Measurements from ENCODE around the gene SLC39A9.
A peak's percentile ranks its signal among the peaks of the same experiment; 100 is the strongest.
"Not testable (repeated sequence)": the region's sequence is repeated elsewhere in the genome, so short reads cannot be mapped to it uniquely, and the experiment has no call there.

Gene SLC39A9

DNA sequence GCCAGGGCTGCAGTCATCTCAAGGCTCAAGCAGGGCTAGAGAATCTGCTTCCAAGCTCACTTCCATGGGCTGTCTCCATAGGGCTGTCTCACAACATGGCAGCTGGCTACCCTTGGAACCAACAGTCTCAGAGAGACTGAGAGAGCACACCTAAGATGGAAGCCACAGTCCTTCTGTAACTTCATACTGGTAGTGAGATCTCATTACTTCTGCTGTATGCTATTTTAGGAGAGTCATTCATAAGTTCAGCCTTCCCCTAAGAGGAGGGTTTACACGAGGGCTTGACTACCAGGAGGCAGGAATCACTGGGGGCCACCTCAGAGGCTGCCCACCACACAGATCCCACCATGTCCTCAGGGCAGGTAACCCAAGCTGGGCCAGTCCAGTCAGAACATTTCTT is 30.1 kb upstream of the SLC39A9 start:
- no peak for DNase-seq (ENCODE audit: low spot score)
- FAIRE-seq, result no peak

DNA sequence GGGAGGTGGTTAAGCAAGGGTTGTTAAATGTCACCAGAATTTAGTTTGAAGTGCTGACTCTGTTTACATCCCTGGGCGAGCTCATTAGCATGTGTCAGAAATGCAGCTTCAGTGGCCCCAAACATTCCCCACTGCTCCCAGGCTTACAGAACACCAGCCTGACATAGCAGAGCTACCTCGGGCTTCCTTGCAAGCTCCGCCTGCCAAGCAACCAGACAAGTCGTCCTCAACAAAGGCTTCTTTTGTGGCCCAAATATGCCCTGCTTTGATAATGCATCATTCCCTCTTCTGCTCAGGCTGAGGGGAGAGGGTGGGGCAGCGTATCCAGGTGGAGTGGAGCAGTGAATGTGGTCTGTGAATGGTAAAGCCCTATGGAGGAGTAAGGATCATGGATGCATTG is 28.4 kb upstream of the SLC39A9 start:
- DNase-seq (ENCODE audit: low spot score) (no peak), FAIRE-seq (no peak)

DNA sequence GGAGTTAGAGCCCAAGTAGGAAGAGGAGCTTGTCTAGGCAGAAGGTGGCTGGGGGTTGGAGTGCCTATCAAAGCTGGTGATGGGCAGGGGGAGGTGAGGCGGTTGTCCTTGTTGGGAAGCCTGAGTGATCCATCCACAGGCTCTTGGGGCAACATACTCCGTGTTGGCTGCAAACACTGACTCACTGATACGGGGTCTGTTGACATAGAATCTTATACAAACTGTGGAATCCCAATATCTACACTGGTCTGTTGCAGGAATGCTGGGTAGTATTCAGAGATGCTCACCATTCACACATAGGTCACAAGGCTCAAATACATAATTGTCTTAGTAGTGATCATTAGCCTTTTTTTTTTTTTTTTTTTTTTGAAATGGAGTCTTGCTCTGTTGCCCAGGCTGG is 26.3 kb upstream of the SLC39A9 start:
- DNase-seq (ENCODE audit: low spot score) (no peak), FAIRE-seq (no peak)

DNA sequence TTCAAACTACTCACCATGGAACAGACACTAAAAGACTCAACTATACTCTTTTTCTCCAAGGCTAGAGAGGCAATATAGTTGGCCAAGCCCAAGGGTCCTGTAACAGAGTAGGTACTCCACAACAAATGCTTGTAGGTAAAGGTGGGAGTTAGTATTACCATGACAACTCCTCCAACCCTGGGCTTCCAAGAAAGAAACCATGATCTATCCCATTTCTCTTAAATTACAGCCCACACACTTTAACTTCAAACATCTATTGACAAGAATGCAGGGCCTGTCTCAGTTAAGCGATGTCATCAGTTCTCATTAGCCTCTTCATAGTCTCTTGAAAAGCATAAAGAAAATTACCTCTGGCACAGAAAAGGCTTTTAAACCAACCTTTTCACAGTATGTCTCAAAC is 25.4 kb upstream of the SLC39A9 start:
- no peak for FAIRE-seq
- no peak for DNase-seq (ENCODE audit: low spot score)

DNA sequence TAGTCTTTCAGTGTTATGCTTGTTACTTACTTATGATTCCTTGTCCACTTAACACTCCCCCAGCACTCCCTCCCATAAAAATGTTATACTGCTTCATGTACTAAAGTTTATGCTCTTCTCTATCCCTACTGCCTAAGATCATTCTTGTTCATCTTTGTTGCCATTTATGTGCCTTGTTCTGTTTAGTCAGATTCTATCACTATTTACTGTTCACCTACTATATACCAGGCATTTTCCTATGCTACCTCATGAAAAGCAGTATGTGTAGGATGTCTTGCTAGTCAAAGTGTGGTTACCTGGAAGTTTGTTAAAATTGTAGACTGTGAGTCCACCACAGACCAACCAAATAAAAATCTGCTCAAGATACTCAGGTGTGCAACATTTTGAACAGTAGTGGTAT is 24.3 kb upstream of the SLC39A9 start:
- DNase-seq (ENCODE audit: low spot score) (no peak), FAIRE-seq (no peak)

DNA sequence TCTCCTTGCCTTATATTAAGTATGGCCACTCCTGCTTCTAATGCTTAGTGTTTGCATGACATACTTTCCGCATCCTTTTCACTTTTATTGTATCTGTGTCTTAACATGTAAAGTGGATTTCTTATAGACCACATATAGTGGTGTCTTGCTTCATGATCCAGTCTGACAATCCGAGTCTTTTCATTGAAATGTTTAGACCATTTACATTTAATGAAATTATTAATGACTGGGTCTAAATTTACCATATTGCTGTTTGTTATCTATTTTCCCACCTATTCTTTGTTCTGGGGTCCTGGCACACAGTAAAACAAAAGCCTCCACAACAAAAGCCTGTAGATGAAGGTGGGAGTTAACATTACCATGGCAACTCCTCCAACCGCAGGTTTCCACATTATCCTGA is 23.3 kb upstream of the SLC39A9 start:
- DNase-seq (ENCODE audit: low spot score) (no peak), FAIRE-seq (no peak)

DNA sequence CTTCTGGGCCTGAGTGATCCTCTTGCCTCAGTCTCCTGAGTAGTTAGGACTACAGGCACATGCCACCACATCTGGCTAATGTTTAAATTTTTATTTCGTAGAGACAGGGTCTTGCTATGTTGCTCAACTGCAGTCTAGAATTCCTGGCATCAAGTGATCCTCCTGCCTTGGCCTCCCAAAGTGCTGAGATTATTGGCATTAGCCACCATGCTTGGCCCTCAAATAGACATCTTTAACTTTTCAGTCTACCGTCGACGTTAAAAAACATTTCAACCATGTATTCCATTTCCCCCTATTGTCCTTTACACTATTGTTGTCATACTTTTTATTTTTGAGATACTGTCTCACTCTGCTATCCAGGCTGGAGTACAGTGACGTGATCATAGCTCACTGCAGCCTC is 22.8 kb upstream of the SLC39A9 start:
- FAIRE-seq, result no peak
- DNase-seq (ENCODE audit: low spot score), result no peak

DNA sequence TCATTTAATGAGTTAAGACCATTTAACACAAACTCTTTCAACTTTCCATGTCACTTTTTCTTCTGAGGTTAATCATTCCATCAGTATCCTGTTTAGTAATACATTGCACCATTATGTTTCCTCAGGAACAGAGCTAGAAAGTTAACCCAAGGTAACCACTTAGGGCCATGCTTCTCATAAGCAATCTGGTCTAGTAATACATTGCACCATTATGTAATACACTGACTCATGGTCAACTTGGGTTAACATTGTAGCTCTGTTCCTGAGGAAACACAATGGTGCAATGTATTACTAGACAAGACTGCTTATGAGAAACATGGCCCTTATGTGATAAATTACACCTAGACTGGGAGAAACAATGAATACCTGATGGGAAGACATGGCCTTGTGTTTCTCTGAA is 22.1 kb upstream of the SLC39A9 start:
- peak; percentile 23 for DNase-seq (ENCODE audit: low spot score)
- no peak for FAIRE-seq

DNA sequence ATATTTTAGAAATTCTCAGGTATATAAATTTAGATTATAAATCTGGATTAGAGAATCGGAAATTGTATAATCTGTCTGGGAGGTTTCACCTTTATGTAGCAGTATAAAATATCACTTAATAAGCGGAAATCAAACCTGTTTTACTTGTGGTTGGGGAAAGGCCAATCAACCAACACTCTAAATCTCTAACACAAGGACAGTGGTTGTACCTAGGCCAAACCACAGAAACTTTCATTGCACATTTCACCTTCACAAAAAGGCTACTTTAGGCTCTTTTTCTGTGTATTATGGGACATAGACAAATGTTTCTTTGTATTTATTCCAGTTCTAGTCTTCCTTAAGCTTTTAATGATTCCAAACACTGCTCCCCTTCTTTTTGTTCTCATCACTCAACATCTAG is 20.2 kb upstream of the SLC39A9 start:
- DNase-seq (ENCODE audit: low spot score), result no peak
- no peak for FAIRE-seq

DNA sequence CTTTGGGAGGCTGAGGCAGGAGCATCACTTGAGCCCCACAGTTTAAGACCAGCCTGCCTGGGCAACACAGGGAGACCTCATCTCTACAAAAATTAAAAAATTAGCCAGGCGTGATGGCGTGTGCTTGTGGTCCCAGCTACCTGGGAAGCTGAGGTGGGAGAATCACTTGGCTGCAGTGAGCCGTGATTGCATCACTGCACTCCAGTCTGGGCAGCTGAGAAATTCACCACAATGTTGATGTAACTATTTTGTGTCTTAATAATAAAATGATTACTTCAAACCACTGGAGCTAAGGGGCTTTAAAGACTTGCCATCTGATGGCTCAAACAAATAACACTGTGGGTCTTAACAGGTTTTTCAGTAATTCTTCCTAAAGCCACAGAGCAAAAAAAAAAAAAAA is 11.2 kb upstream of the SLC39A9 start:
- FAIRE-seq, result no peak

DNA sequence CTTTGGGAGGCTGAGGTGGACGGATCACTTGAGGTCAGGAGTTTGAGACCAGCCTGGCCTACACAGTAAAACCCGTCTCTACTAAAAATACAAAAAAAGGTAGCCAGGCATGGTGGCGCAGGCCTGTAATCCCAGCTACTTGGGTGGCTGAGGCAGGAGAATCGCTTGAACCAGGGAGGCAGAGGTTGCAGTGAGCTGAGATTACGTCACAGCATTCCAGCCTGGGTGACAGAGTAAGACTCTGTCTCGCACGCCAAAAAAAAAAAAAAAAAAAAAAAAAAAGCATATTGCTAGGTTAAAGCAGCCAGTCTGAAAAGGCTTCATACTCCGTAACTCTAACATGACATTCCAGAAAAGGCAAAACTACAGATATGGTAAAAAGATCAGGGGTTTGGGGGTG is 7.1 kb upstream of the SLC39A9 start:
- not testable (repeated sequence) for FAIRE-seq; DNase-seq (ENCODE audit: low spot score)

More for the DNA sequence above, 11.2 kb upstream of the SLC39A9 start:
- DNase-seq (ENCODE audit: low spot score), result no peak

DNA sequence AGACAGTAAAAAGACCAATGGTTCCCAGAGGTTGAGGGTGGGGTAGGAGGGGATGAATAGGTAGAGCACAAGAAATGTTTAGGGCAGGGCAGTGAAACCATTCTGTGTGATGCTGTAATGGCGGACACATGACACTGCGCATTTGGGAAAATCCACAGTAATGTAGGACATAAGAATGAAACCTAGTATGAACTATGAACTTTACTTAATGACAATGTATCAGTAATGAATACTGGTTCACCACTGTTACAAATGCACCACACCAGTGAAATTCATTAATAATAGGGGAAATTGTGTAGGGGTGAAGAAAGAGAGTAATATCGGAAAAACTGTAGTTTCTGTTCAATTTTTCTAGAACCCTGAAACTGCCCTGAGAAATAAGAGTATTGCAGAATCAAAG is 6.0 kb upstream of the SLC39A9 start:
- FAIRE-seq (no peak), DNase-seq (ENCODE audit: low spot score) (no peak)

DNA sequence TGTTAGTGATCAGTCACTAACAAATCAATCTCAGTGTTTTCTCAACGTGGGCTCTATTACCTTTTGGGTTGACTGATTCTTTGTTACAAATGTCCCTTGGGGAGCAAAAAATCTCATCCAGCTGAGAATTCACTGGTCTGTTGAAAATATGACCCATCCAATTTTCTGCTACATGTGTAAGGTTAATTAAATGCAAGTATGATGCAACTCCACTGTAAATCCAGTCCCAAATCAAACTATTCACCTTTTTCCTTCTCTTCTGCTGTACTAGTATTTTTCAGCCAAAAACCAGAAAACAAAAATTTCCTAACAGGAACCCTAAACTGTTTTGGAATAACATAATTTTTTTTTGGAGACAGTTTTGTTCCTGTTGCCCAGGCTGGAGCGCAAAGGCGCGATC is 2.6 kb upstream of the SLC39A9 start:
- FAIRE-seq, result no peak

DNA sequence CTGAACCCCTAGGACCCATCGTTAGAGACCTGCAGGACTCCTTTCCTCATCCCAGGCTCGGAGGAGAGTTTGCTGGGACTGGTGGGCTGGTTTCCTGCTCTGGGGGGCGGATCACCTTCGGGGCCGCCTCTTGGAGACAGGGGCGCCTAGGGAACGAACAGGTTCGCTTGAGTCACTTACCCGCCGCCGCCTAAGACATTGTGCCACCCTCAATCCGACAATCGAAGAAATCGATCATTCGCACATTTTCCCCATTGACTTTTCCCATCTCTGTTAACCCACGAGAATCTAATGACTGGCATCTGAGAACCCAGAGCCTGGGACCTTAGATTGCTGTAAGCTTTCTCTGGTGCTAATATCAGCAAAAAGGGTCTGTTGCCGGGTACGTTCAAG is 322 bp downstream of the SLC39A9 start:
- DNase-seq (ENCODE audit: low spot score), result no peak
- FAIRE-seq, result no peak

More for the DNA sequence above, 2.6 kb upstream of the SLC39A9 start:
- DNase-seq (ENCODE audit: low spot score), result no peak

DNA sequence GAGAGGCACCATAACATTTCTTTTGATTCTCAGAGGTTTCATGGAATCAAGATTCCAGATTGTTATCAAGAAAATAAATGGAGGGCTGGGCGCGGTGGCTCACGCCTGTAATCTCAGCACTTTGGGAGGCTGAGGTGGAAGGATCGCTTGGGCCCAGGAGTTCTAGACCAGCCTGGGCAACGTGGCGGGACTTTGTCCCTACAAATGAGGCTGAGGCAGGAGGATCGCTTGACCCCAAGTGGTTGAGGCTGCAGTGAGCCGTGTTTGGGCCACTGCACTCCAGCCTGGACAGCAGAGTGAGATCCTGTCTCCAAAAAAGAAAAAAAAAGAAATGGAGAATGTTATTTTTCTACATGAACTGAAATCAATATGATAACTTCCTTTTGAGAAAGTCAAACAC is 1.3 kb downstream of the SLC39A9 start:
- no peak for DNase-seq (ENCODE audit: low spot score)
- FAIRE-seq, result no peak

DNA sequence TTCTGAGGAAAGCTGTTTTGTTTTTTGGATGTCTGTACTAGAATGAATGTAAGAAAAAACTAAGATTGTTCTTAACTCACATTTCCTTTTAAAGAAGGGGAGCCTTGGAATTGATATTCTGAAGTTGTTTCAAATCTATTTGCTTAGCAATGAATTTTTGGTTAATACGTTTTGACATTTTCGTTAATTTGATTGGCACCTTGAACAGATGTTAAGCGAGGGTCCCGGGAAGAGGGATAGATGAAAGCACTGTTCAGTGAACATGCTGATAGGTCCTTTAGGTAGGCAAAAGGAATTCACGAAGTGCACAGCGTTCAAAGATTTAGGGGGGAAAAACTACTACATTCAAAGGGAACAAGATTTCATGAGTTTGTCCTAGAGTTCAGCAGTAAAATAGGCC is 1.7 kb downstream of the SLC39A9 start:
- no peak for FAIRE-seq

DNA sequence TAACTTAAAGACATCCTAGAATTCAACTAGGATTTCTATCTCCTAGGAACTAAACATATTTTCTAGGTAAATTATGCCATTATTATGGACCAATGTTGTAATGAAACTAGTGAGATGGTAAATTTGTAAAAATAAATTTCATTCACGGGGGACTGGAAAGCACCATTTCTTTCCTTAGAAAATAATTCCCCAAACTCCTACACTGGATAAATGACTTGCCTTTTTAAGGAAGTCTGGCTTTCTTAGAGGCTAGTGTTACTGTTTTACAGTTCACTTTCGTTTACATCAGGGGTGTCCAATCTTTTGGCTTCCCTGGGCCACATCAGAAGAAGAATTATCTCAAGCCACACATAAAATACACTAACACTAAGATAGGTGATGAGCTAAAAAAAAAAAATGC is 3.3 kb downstream of the SLC39A9 start:
- DNase-seq (ENCODE audit: low spot score) (no peak), FAIRE-seq (no peak)

More for the DNA sequence above, 1.7 kb downstream of the SLC39A9 start:
- no peak for DNase-seq (ENCODE audit: low spot score)

DNA sequence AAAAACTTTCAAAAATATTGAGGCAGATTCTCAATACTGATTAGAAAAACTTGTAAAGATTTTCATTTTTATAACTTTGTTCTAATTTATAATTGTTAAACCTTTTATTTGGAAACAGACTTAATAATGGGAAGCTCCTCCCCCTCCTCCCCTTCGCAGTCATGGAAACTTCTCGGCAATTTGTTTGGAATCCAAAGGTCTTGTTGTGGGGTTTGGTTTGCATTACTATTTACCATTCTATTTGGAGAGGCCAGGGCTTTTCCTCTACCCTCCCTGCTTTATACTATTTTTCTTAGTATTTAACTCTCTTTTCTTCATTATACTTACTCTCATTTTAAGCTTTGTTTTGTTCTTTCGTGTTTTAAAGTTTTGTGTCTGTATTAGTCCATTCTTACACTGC is 6.0 kb downstream of the SLC39A9 start:
- DNase-seq (ENCODE audit: low spot score) (no peak), FAIRE-seq (no peak)

DNA sequence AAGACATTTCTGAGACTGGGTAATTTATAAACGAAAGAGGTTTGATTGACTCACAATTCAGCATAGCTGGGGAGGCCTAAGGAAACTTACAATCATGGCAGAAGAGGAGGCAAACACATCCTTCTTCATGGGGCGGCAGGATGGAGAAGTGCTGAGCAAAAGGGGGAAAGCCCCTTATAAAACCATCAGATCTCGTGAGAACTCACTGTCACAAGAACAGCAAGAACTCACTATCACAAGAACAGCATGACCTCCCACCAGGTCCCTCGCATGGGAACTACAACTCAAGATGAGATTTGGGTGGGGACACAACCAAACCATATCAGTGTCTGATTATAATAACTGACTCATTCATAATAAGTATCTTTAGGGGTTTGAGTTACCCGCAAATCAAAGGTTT is 6.4 kb downstream of the SLC39A9 start:
- DNase-seq (ENCODE audit: low spot score), result no peak
- no peak for FAIRE-seq

DNA sequence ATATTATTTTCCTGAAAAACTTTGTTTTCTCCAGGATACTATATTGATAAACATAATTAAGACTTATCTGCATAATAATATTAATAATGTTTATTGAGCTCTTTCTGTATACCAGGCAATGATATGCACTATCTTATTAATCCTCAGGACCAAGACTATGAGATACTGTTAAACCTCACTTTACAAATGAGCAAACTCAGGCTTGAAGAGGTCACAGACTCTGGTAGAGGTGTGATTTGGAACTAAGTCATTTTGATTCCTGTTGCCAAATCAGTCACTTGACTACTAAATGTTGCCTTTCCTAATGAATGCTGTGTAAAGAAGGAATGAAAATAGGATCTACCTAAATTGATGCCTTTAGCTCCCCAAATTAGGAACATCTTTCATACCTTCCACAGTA is 7.3 kb downstream of the SLC39A9 start:
- no peak for DNase-seq (ENCODE audit: low spot score)
- no peak for FAIRE-seq

DNA sequence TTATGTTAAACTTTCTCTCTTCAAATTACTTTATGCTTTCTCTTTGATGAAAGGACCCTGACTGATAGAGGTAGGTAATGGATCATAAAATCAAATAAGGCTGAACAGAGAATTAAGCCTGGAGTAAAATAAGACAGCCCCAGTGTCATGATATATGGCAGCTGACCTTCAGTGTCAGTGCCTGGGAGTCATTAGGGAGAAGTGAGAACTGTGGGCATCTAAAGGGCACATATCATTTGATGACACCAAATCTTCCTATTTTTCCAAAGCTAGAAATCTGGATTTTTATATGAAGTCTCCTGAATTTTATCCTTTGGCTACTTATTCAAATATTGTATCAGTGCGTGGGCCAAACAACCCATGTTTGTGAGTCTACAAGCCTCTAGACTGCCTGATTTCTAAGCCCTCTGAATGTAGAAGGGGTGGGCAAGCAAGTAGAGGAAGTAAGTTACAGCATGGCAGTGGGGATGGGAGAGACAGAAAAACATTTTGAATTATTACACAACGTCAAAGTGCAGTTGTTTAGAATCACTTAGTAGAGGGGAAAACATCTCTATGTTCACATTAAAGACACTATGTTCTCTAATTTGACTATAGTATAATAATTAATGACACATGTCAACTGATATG is 10.0 kb downstream of the SLC39A9 start:
- FAIRE-seq (no peak), DNase-seq (ENCODE audit: low spot score) (no peak)

DNA sequence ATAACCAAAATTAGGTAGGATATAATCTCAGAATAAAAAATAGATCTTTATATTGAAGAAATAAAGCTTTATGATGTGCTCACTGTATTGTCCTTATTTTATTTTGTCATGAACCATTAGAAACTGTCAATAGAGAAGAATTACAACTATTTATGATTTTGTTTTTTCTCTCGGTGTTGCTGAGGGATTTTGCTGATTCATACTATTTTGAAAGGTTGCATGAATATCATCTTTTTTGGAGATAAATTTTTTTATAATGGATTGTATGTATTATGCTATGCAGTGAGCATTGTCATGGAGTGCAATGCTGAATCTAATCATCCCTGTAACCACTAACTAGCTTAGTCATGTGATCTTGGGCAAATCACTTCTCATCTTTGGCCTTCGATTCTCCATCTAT is 15.0 kb downstream of the SLC39A9 start:
- FAIRE-seq (no peak), DNase-seq (ENCODE audit: low spot score) (no peak)

DNA sequence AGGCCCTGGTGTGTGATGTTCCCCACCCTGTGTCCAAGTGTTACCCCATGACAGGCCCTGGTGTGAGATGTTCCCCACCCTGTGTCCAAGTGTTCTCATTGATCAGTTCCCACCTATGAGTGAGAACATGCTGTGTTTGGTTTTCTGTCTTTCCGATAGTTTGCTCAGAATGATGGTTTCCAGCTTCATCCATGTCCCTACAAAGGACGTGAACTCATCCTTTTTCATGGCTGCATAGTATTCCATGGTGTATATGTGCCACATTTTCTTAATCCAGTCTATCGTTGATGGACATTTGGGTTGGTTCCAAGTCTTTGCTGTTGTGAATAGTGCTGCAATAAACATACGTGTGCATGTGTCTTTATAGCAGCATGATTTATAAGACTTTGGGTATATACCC is 17.6 kb downstream of the SLC39A9 start:
- DNase-seq (ENCODE audit: low spot score); FAIRE-seq: not testable (repeated sequence)

DNA sequence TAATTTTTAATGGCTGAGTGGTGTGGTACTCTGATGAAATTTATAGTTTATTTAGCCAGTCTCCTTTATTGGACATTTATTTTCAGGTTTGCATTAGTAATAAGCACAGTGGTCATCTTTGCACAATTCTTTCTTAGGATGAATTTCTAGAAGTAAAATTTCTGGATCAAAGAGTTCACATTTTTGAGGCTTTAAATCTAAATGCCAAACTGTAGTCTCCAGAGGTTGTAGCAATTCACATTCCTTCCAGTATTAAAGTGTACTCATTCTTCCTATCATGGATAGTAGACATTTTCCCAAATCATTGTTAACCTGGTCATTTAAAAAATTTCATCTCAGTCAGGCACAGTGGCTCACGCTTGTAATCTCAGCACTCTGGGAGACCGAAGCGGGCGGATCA is 24.8 kb downstream of the SLC39A9 start:
- DNase-seq (ENCODE audit: low spot score) (no peak), FAIRE-seq (no peak)

All from RCC 7860 (cell line).